C4-2B (cell line): ENCODE measurements around the gene ECE1.

ENCODE experiments used
- CTCF ChIP-seq: fragments of 450-650 bp; conservative IDR thresholded peaks from 2 replicates; pipeline ENCODE4 v1.5.1; 2017; ENCODE audit warnings: mild to moderate bottlenecking
- ZFX ChIP-seq: fragments of 450-650 bp; IDR thresholded peaks from 2 replicates; pipeline ENCODE4 v1.6.1; 2017

DNA sequence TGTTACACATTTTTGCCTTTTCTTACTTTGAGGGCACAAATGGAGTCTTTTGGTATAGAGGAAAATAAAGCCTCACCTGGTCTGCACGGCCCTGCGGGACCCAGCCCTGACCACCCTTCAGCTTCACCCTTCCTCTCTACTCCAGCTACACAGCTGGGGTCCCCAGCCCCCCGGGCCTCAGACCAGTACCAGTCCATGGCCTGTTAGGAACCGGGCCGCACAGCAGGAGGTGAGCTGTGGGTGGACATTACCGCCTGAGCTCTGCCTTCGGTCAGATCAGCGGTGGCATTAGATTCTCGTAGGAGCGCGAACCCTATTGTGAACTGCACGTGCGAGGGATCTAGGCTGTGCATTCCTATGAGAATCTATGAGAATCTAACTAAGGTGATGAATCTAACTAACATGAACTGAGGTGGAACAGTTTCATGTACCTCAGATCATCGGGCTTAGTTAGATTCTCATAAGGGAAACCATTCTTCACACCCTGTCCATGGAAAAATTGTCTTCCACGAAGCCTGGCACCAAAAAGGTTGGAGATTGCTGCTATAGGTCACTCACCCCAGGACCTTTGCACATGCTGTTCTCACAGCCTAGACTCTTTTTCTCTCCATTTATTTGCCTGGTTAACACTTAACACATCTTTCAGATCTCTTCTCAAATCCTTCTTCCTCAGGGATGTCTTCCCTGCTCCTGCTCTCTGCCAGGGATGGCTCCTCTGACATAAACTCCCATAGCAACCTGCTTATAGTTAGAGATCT, 37.5 kb upstream of the ECE1 start:
- TF ChIP-seq CTCF, result no peak
- TF ChIP-seq ZFX, result no peak
